OCI-LY7 (cell line): ENCODE results near the gene SRP9. TPM values are rescaled to one million over a fixed set of nuclear protein-coding genes. Genes with fewer than 3 reads are reported as not detected.

Experiments used
- BruUV-seq: library from RNA; stranded (reverse); fragments of 400-500 nt; replicated peaks from 2 replicates; lab custom pipeline; 2021; lab: Mats Ljungman, UMichigan
- CTCF ChIA-PET: fragments of 300-600 bp; sonication (Branson Sonifier 250); formaldehyde crosslinking; loops from one replicate; lab custom pipeline; 2022; ENCODE audit warnings: antibody characterized with exemption; ENCODE audit not compliant: unreplicated experiment; lab: Charles Lee
- POLR2A ChIA-PET: fragments of 300-600 bp; sonication (Branson Sonifier 250); formaldehyde crosslinking; loops from one replicate; lab custom pipeline; 2022; ENCODE audit warnings: antibody characterized with exemption; lab: Charles Lee
- DNase-seq: peaks from one replicate; pipeline ENCODE4 v3.0.0-alpha.2; 2015; ENCODE audit warnings: low spot score
- H2AFZ ChIP-seq: fragments of 200-600 bp; sonication (generic), shearing (Covaris generic); 2 replicates; pipeline ENCODE4 v1.6.1; 2014; ENCODE audit warnings: mild to moderate bottlenecking, antibody characterized with exemption, low read length, moderate library complexity
- H3K27ac ChIP-seq: fragments of 200-600 bp; sonication (generic); 2 replicates; pipeline ENCODE4 v1.5.1; 2014; ENCODE audit warnings: mixed run types, low read depth, mild to moderate bottlenecking, moderate library complexity, low read length, inconsistent platforms; ENCODE audit not compliant: poor library complexity, severe bottlenecking
- H3K36me3 ChIP-seq: fragments of 200-600 bp; sonication (generic); 2 replicates; pipeline ENCODE4 v1.6.1; 2014; ENCODE audit warnings: mild to moderate bottlenecking, antibody characterized with exemption, low read length, moderate library complexity, mixed read lengths; ENCODE audit not compliant: insufficient read depth
- H3K4me1 ChIP-seq: fragments of 200-600 bp; sonication (generic); 2 replicates; pipeline ENCODE4 v1.5.1; 2014; ENCODE audit warnings: mild to moderate bottlenecking, low read length; ENCODE audit not compliant: insufficient read depth, poor library complexity, severe bottlenecking
- H3K4me2 ChIP-seq: fragments of 200-600 bp; sonication (generic); 2 replicates; pipeline ENCODE4 v1.6.1; 2014; ENCODE audit warnings: mild to moderate bottlenecking, low read length
- H3K4me3 ChIP-seq: fragments of 200-600 bp; sonication (generic); 2 replicates; pipeline ENCODE4 v1.5.1; 2014; ENCODE audit warnings: mild to moderate bottlenecking, low read depth, low read length; ENCODE audit not compliant: poor library complexity, severe bottlenecking
- H3K79me2 ChIP-seq: fragments of 200-600 bp; sonication (generic); 2 replicates; pipeline ENCODE4 v1.6.1; 2016; ENCODE audit warnings: low read depth, mild to moderate bottlenecking, low read length, moderate library complexity, mixed read lengths; ENCODE audit not compliant: insufficient read depth
- H3K9me2 ChIP-seq: fragments of 200-600 bp; sonication (generic); 2 replicates; pipeline ENCODE4 v1.6.1; 2016; ENCODE audit warnings: mild to moderate bottlenecking, low read length, mixed read lengths; ENCODE audit not compliant: insufficient read depth
- H3K9me3 ChIP-seq: fragments of 200-600 bp; sonication (generic); 2 replicates; pipeline ENCODE4 v1.6.1; 2014; ENCODE audit warnings: mild to moderate bottlenecking, mixed run types, low read length, mixed read lengths
- H4K20me1 ChIP-seq: fragments of 200-600 bp; sonication (generic); 2 replicates; pipeline ENCODE4 v1.6.1; 2014; ENCODE audit warnings: mild to moderate bottlenecking, antibody characterized with exemption, low read length, moderate library complexity, mixed read lengths; ENCODE audit not compliant: insufficient read depth
- EZH2phosphoT487 ChIP-seq: fragments of 200-600 bp; sonication (generic); IDR thresholded peaks from 2 replicates; pipeline ENCODE4 v1.6.1; 2018; ENCODE audit warnings: low read depth, borderline replicate concordance, mild to moderate bottlenecking, mixed run types, antibody characterized with exemption, low read length, moderate library complexity, mixed read lengths
- intact Hi-C: fragments of 100-400 bp; cut with micrococcal nuclease; formaldehyde crosslinking; loops from one replicate; pipeline ENCODE4 v1.10.0; 2022; ENCODE audit not compliant: unreplicated experiment
- total RNA-seq, 2 experiments: library from RNA; depleted of rRNA in 1 of 2; stranded (reverse); fragments of >200 nt in 1 of 2; shearing (Covaris generic) in 1 of 2; gene quantifications; 2 replicates each; pipeline ENCODE4 v1.2.3, GENCODE V29; 2014 to 2022
- TF ChIP-seq, protein P1 (sequence below): fragments of 200-600 bp; sonication (generic); conservative IDR thresholded peaks from 2 replicates; pipeline ENCODE4 v1.5.1; 2014; ENCODE audit warnings: mild to moderate bottlenecking, antibody characterized with exemption, low read length, moderate library complexity, mixed read lengths

The SRP9 gene
- total RNA-seq, 2 experiments from 2014 or later = 221 to 306 TPM

- POLR2A ChIA-PET = interaction anchor here (0.9 kb wide), 1 partner anchor 22 kb away, joined by 3 read pairs; the partner anchor contains the start of gene SRP9
- no peak overlapping the region for H3K4me2 ChIP-seq
- no peak for DNase-seq
- TF ChIP-seq EZH2phosphoT487 = no peak
- TF ChIP-seq, protein P1, sequence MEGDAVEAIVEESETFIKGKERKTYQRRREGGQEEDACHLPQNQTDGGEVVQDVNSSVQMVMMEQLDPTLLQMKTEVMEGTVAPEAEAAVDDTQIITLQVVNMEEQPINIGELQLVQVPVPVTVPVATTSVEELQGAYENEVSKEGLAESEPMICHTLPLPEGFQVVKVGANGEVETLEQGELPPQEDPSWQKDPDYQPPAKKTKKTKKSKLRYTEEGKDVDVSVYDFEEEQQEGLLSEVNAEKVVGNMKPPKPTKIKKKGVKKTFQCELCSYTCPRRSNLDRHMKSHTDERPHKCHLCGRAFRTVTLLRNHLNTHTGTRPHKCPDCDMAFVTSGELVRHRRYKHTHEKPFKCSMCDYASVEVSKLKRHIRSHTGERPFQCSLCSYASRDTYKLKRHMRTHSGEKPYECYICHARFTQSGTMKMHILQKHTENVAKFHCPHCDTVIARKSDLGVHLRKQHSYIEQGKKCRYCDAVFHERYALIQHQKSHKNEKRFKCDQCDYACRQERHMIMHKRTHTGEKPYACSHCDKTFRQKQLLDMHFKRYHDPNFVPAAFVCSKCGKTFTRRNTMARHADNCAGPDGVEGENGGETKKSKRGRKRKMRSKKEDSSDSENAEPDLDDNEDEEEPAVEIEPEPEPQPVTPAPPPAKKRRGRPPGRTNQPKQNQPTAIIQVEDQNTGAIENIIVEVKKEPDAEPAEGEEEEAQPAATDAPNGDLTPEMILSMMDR = no peak
- no peaks in the 10 kb centered on the region for H3K9me2 ChIP-seq
- H3K9me3 ChIP-seq = no peaks in the 10 kb centered on the region
- intact Hi-C loops = no loop called here
- H2AFZ ChIP-seq = peak overlapping the region; percentile 17; the same call in 1 of the 2 replicates
- H3K4me1 ChIP-seq = peaks cover 19% of the 10 kb centered on the region
- BruUV-seq = no TSS peak
- H4K20me1 ChIP-seq = no peaks in the 10 kb centered on the region
- H3K27ac ChIP-seq = no peak overlapping the region
- H3K79me2 ChIP-seq = no peaks in the 10 kb centered on the region
- H3K36me3 ChIP-seq = no peaks in the 10 kb centered on the region
- H3K4me3 ChIP-seq = no peak overlapping the region
- CTCF ChIA-PET = interaction anchor here (0.8 kb wide), 1 partner anchor 13 kb away, joined by 4 read pairs; no protein-coding TSS in a partner anchor
Observed at GRCh38 chr1:225754940-225755641, 22.5 kb upstream of the SRP9 start.

- H3K9me2 ChIP-seq = no peaks in the 10 kb centered on the region
- no peaks in the 10 kb centered on the region for H3K9me3 ChIP-seq
- H3K4me1 ChIP-seq = peaks cover 19% of the 10 kb centered on the region
- no peak overlapping the region for H3K4me3 ChIP-seq
- H3K4me2 ChIP-seq = no peak overlapping the region
- H3K27ac ChIP-seq = no peak overlapping the region
- peak overlapping the region; percentile 17; the same call in 1 of the 2 replicates for H2AFZ ChIP-seq
- H4K20me1 ChIP-seq = no peaks in the 10 kb centered on the region
- ChIA-PET POLR2A (interaction anchor here (0.9 to 1.0 kb wide), 2 partner anchors 22 to 250 kb away, joined by 3 read pairs; partner anchors contain the start of gene SRP9), CTCF (interaction anchor here (0.8 kb wide), 1 partner anchor 12 kb away, joined by 4 read pairs; no protein-coding TSS in a partner anchor)
- DNase-seq = no peak
- BruUV-seq = no TSS peak
- TF ChIP-seq, protein P1 = no peak
- TF ChIP-seq EZH2phosphoT487 = no peak
- no peaks in the 10 kb centered on the region for H3K36me3 ChIP-seq
- H3K79me2 ChIP-seq = no peaks in the 10 kb centered on the region
- intact Hi-C loops = no loop called here
Observed at GRCh38 chr1:225755671-225756319, 21.8 kb upstream of the SRP9 start.
